ENCODE results near the gene SNAI3. TPM values are rescaled to one million over a fixed set of nuclear protein-coding genes. Genes with fewer than 3 reads are reported as not detected.

Gene SNAI3
- total and polyA plus RNA-seq, 2 experiments from 2014 or later: 2.9 to 3.7 TPM

DNA sequence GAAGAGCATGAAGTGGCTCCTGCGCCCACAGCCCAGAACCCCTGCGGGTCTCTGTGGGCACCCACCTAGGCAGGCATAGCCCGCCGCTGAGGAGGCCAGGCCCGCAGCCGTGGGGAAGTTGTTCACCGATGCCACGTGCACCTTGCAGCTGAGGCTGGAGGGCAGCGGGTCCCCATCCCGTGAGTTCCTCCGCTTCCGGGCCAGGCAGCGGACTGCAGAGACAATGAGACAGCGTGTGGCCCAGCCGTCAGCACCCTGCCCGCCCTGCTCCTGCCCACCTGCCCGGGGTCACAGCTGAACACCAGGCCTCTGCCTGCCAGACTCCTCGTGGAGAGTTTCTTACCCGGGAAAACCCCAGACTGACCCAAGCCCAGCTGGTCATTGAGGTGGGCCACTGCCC is 28.9 kb downstream of the SNAI3 start:
- H3K9me3 ChIP-seq (ENCODE audit: low read depth): no peaks in the 10 kb centered on the region
- peaks cover 8% of the 10 kb centered on the region for H3K36me3 ChIP-seq
- H3K27me3 ChIP-seq: no peaks in the 10 kb centered on the region
- peaks cover 4% of the 10 kb centered on the region for H3K4me1 ChIP-seq (ENCODE audit: low read depth)
- DNase-seq (ENCODE audit: low read depth in 1 of 2, low spot score in 1 of 2): no peak
- no peak overlapping the region for H3K4me3 ChIP-seq
- TF ChIP-seq, protein P1, sequence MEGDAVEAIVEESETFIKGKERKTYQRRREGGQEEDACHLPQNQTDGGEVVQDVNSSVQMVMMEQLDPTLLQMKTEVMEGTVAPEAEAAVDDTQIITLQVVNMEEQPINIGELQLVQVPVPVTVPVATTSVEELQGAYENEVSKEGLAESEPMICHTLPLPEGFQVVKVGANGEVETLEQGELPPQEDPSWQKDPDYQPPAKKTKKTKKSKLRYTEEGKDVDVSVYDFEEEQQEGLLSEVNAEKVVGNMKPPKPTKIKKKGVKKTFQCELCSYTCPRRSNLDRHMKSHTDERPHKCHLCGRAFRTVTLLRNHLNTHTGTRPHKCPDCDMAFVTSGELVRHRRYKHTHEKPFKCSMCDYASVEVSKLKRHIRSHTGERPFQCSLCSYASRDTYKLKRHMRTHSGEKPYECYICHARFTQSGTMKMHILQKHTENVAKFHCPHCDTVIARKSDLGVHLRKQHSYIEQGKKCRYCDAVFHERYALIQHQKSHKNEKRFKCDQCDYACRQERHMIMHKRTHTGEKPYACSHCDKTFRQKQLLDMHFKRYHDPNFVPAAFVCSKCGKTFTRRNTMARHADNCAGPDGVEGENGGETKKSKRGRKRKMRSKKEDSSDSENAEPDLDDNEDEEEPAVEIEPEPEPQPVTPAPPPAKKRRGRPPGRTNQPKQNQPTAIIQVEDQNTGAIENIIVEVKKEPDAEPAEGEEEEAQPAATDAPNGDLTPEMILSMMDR (IDR thresholded peaks at IDR 0.05; ENCODE audit: low read depth, low read length): no peak
- H3K27ac ChIP-seq: no peak overlapping the region

DNA sequence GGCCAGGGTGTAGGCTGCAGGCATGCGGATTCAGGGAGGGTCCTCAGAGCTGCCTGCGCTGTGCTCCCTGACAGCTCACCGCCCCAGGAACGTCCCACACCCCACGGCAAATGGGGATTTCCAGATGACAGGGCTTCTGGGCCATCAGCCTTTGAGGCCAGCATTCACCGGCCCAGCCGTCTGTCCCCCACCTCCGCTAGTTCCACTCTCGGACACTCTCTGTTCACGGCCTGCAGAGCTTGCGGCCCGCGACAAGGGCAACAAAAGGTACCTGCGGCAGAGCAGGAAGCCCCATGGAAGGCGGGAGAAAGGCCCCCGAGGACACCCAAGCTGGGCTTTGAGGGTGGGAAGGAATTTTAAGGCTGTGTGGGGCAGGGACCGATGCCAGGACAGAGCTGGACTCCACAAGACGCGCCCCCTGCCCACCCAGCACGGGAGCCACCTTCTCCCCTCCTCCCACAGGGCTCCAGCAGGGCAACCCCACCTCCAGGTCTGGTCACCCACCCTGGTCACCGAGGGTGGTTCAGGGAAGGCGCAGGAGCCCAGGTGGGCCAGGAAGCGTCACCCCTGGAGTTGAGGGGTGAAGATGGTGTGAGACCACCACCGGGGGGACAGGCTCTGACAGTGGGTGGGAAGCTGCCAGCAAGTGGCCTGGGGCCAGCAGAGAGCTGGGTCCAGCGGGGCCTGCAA is 29.9 kb downstream of the SNAI3 start:
- Histone ChIP-seq H3K27me3 (no peaks in the 10 kb centered on the region), H3K4me3 (no peak overlapping the region), H3K4me1 (ENCODE audit: low read depth) (peaks cover 6% of the 10 kb centered on the region), H3K27ac (no peak overlapping the region), H3K9me3 (ENCODE audit: low read depth) (no peaks in the 10 kb centered on the region), H3K36me3 (peaks cover 8% of the 10 kb centered on the region)
- TF ChIP-seq, protein P1 (IDR thresholded peaks at IDR 0.05; ENCODE audit: low read depth, low read length): no peak
- DNase-seq (ENCODE audit: low read depth in 1 of 2, low spot score in 1 of 2): no peak

GRCh38 chr16:88655733-88656281 is 30.5 kb downstream of the SNAI3 start:
- no peaks in the 10 kb centered on the region for H3K27me3 ChIP-seq
- H3K9me3 ChIP-seq (ENCODE audit: low read depth): no peaks in the 10 kb centered on the region
- H3K4me1 ChIP-seq (ENCODE audit: low read depth): peaks cover 9% of the 10 kb centered on the region
- no peak overlapping the region for H3K27ac ChIP-seq
- TF ChIP-seq, protein P1 (IDR thresholded peaks at IDR 0.05; ENCODE audit: low read depth, low read length): no peak
- peaks cover 8% of the 10 kb centered on the region for H3K36me3 ChIP-seq
- no peak for DNase-seq (ENCODE audit: low read depth in 1 of 2, low spot score in 1 of 2)
- no peak overlapping the region for H3K4me3 ChIP-seq

GRCh38 chr16:88655053-88655732 is 31.1 kb downstream of the SNAI3 start:
- Histone ChIP-seq H3K4me1 (ENCODE audit: low read depth) (peaks cover 9% of the 10 kb centered on the region), H3K4me3 (no peak overlapping the region), H3K9me3 (ENCODE audit: low read depth) (no peaks in the 10 kb centered on the region), H3K27me3 (no peaks in the 10 kb centered on the region), H3K27ac (no peak overlapping the region), H3K36me3 (peaks cover 8% of the 10 kb centered on the region)
- DNase-seq (ENCODE audit: low read depth in 1 of 2, low spot score in 1 of 2): no peak
- TF ChIP-seq, protein P1 (IDR thresholded peaks at IDR 0.05; ENCODE audit: low read depth, low read length): no peak

DNA sequence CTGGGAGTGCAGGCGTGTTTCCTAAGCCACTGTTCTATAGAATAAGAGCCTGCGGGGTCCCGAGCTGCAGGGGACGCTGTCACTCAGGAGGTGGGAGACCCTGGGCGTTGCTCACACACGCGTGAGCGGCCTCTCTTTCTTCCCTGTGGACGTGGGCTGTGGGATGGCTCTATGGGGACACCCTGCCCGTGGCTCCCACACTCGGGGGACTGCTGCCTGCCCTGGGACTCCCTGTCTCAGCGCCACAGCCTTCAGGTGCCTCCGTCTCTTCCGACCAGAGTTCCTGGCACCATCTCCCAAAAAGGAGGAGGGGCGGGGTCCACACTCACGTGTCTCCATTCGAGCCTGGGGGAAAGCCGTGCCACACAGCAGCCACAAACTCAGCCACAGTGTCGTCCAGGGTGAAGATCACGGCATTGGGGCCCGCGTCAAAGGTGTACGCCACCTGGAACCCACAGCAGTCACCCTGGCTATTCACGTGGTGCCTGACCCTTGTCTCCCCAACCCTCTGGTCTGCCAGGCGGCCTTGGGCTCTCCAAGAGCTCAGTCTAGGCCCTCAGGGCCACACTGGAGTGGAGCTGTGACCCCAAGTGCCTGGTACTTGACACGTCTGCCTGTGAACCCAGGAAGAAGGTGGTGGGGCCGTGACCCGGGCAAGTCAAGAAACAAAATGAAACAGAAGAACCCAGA is 31.8 kb downstream of the SNAI3 start:
- H3K9me3 ChIP-seq (ENCODE audit: low read depth): no peaks in the 10 kb centered on the region
- DNase-seq (ENCODE audit: low read depth in 1 of 2, low spot score in 1 of 2): no peak
- no peak overlapping the region for H3K4me3 ChIP-seq
- H3K4me1 ChIP-seq (ENCODE audit: low read depth): peaks cover 6% of the 10 kb centered on the region
- no peak overlapping the region for H3K27ac ChIP-seq
- H3K36me3 ChIP-seq: peaks cover 8% of the 10 kb centered on the region
- TF ChIP-seq, protein P1 (IDR thresholded peaks at IDR 0.05; ENCODE audit: low read depth, low read length): no peak
- H3K27me3 ChIP-seq: no peaks in the 10 kb centered on the region

All from cardiac muscle cell (in vitro differentiated cells and primary cell).